GM13976 (cell line): Measurements from ENCODE around the gene SDF4.

Experiments used
- DNase-seq: peaks from one replicate; pipeline ENCODE4 v3.0.0; 2012; ENCODE audit warnings: low spot score
- in situ Hi-C: fragments of 300-500 bp; cut with MboI; formaldehyde crosslinking; loops from one replicate; pipeline ENCODE4 v1.12.0; 2022; ENCODE audit warnings: low sequenced_read_pairs, mixed read lengths, inconsistent platforms; ENCODE audit not compliant: unreplicated experiment
- TF ChIP-seq, protein P1 (sequence below): IDR thresholded peaks from 2 replicates; pipeline ENCODE4 v1.5.1; 2012; ENCODE audit warnings: borderline replicate concordance, mild to moderate bottlenecking; ENCODE audit not compliant: insufficient read depth; ENCODE audit errors: extremely low read depth, missing control alignments, control extremely low read depth

SDF4 gene

DNA sequence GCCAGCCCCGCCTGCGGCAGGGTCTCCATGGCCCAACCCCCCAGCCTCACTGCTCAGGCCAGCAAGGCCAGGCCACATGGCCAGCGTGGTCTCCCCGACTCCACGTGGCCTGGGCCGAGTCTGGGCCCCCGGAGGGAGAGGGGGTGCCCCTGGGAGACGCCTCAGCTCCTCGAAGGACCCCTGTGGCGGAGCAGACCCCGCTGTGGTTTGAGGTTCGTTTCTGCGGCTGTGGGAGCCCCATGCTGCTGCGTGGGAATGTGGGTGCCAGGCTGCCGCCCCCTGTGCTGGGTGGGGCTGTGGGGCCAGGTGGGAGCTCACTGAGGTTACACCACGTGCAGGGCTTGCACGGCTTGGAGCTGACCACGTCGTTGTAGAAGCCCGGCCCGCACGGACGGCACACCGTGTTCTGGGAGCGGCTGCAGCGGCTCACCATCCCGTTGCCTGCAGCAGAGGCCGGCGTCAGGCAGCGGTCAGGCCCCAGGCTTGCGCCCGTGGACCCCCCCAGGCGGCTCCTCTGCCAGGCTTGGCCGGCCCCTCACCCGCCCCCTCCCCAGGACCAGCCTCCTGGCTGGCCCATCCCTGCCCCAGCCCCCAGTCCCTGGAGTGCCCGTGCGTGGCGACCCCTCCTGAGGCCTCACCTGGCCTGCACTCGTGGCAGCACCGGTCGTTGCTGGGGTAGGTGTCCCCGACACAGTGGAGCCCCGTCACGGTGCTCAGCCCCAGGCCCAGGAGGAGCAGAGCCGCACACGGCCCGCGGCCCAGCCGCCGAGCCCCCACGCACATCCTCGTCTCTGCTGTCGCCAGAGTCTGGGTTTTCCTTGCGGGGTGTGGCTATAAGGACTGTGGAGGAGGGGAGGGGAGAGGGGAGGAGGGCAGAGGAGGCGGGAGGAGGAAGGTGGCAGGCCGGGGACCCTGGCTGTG, 18.2 kb downstream of the SDF4 start, which contains the start of gene TNFRSF4:
TSS of gene TNFRSF4 (minus strand) at position 809 of the 921 bp plus-strand sequence. CDS start at position 783, 26 bp downstream.
- TF ChIP-seq, protein P1, sequence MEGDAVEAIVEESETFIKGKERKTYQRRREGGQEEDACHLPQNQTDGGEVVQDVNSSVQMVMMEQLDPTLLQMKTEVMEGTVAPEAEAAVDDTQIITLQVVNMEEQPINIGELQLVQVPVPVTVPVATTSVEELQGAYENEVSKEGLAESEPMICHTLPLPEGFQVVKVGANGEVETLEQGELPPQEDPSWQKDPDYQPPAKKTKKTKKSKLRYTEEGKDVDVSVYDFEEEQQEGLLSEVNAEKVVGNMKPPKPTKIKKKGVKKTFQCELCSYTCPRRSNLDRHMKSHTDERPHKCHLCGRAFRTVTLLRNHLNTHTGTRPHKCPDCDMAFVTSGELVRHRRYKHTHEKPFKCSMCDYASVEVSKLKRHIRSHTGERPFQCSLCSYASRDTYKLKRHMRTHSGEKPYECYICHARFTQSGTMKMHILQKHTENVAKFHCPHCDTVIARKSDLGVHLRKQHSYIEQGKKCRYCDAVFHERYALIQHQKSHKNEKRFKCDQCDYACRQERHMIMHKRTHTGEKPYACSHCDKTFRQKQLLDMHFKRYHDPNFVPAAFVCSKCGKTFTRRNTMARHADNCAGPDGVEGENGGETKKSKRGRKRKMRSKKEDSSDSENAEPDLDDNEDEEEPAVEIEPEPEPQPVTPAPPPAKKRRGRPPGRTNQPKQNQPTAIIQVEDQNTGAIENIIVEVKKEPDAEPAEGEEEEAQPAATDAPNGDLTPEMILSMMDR: no peak
- in situ Hi-C loops: no loop called here
- no peak for DNase-seq

DNA sequence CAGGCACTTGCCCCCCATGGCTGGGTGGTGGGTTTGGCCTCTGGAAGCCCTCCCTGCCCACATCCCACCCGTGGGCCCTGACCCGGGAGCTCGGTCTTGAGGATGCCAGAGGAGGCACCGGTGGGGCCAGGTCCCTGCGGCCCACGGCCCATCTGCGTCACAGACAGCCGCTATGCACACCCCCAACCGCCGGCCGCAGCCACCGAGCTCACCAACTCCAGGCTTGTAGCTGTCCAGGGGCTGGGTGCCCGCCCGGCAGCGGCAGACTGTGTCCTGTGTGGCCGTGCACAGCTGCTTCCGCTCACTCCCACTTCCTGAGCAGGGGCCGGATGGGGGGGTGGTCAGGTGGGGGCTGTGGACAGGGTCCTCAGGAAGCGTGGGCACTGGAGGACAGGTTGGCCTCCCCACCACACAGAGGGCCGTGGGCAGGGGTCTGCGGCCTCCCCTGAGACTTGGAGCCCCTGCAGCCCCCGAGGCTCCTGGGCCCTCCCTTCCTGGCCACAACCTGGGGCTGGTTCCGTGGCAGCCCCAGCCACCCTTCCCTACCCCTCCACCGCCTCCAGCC, 18.9 kb downstream of the SDF4 start:
- in situ Hi-C loops: no loop called here
- peak; percentile 80 for DNase-seq
- TF ChIP-seq, protein P1: no peak

DNA sequence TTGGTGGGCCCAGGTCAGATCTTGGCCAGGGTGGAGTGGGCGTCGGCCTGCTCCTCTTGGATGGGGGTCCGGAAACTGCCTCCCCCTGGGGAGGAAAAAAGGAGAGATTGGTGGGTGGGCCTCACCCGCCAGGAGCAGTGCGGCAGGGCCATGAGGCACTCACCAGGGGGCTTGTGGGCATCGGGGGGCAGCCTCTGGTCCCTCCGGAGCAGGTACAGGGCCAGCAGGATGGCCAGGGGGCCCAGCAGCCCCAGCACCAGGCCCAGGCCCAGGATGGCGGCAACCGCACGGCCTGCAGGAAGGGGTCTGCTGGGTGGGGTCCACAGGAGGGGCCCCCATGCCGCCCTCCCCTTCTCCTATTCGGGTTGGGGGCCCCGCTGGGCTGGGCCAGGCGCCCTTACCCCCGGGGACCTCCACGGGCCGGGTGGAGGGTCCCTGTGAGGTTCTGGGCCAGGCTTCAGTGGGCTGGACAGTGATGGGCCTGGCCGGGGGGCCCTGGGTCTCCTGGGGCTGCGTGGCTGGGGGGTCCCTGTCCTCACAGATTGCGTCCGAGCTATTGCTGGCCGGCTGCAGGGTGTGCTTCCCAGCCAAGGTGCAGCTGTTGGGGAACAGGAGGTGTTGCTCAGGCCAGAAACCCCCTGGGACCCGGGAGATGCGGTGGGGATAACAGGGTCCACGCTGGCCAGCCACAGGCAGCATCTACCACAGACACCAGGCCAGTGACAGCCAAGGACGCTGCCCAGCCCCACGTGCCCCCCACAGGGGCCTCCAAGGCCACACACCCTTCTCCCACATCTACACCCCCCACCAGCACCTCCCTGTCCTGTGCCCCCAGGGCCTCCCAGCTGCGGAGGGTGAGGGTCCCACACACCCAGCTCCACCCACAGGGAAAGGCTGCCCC, 20.0 kb downstream of the SDF4 start:
- no peak for DNase-seq
- TF ChIP-seq, protein P1: no peak

DNA sequence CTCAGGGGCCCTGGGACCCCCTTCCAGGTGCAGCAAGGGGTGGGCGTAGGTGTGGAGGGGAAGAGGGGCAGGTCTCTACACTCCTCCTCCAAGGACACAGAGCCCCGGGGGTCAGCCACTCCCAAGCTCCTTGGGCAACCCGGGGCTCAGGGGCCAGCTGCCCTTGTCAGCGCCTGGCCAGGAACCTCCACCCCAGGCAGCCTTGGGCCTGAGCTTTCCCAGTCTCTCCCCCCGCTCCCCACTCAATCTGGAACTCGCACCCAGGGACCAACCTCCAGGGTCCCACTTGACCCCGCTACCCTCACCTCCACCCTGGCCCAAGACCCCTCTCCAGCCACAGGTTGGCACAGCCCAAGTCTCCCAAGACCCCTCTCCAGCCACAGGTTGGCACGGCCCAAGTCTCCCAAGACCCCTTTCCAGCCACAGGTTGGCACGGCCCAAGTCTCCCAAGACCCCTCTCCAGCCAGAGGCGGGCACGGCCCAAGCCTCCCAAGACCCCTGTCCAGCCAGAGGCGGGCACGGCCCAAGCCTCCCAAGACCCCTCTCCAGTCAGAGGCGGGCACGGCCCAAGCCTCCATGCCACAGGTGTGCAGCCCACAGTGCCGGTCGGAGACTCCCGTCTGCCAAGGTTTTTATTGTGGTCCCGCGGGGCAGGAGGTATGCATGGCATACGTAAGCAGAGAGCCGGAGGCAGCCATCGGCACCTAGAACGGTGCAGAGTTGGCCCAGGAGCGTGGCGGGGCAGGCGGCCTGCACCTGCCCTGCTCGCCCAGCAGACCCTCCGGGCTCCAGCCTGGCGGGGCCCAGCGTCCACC, 20.9 kb downstream of the SDF4 start:
- TF ChIP-seq, protein P1: no peak
- no peak for DNase-seq
- in situ Hi-C loops: no loop called here

More for the DNA sequence above, 20.0 kb downstream of the SDF4 start:
- in situ Hi-C loops: no loop called here

GRCh38 chr1:1208713-1209433, 22.9 kb downstream of the SDF4 start:
- DNase-seq: peak; percentile 78
- TF ChIP-seq, protein P1: no peak
- in situ Hi-C loops: no loop called here

DNA sequence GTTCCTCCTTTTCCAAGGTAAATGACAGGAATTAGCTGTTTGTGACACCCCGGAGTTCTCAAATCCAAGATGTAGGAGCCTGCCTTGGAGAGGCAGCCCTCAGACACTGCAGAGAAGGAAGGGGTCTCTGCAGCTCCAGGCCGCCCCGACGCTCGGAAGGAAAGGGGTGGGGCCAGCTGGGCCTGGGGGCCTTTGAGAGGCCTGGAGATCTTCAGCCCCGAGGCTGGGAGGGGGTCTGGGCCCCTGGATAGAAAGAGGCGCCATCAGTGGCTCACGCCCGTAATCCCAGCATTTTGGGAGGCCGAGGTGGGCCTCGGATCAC, 24.3 kb downstream of the SDF4 start:
- DNase-seq: no peak
- in situ Hi-C loops: no loop called here
- TF ChIP-seq, protein P1: no peak
